Mesenchymal stem cell (in vitro differentiated cells and primary cell): ENCODE results near the gene PYGM.
A peak's percentile ranks its signal among the peaks of the same experiment; 100 is the strongest.

Experiments
- DNase-seq: peaks from one replicate; pipeline ENCODE4 v3.0.0-alpha.2; 2013
- H2AFZ ChIP-seq: one replicate; pipeline ENCODE4 v1.6.1; 2013; ENCODE audit warnings: low read depth, mild to moderate bottlenecking, control low read depth, inconsistent platforms, low read length, moderate library complexity
- H2AK5ac ChIP-seq: 2 replicates; pipeline ENCODE4 v1.6.1; 2013; ENCODE audit warnings: low read length, moderate library complexity, mild to moderate bottlenecking, inconsistent platforms; ENCODE audit not compliant: severe bottlenecking
- H2BK120ac ChIP-seq: one replicate; pipeline ENCODE4 v1.6.1; 2013; ENCODE audit warnings: low read depth, mild to moderate bottlenecking, inconsistent platforms, low read length, moderate library complexity
- H2BK12ac ChIP-seq, 2 experiments: one replicate each; pipeline ENCODE4 v1.6.1; 2013; ENCODE audit warnings: inconsistent platforms in 2 of 2, low read length in 2 of 2, mild to moderate bottlenecking in 2 of 2, moderate library complexity in 2 of 2, control low read depth in 1 of 2
- H2BK15ac ChIP-seq: one replicate; pipeline ENCODE4 v1.6.1; 2013; ENCODE audit warnings: mild to moderate bottlenecking, low read depth, inconsistent platforms; ENCODE audit not compliant: poor library complexity, severe bottlenecking
- H2BK5ac ChIP-seq: 2 replicates; pipeline ENCODE4 v1.6.1; 2013; ENCODE audit warnings: low read depth, mild to moderate bottlenecking, low read length, control low read depth, inconsistent platforms; ENCODE audit not compliant: poor library complexity, severe bottlenecking
- H3K14ac ChIP-seq, 2 experiments: one replicate each; pipeline ENCODE4 v1.6.1; 2013; ENCODE audit warnings: inconsistent platforms in 2 of 2, low read length in 2 of 2, control low read depth in 1 of 2, mild to moderate bottlenecking in 1 of 2, moderate library complexity in 1 of 2
- H3K18ac ChIP-seq, 2 experiments: one replicate each; pipeline ENCODE4 v1.6.1; 2013; ENCODE audit warnings: inconsistent platforms in 2 of 2, low read length in 2 of 2, control low read depth in 1 of 2, low read depth in 1 of 2, mild to moderate bottlenecking in 1 of 2
- H3K23ac ChIP-seq, 2 experiments: one replicate each; pipeline ENCODE4 v1.6.1; 2013; ENCODE audit warnings: inconsistent platforms in 2 of 2, low read length in 2 of 2, mild to moderate bottlenecking in 2 of 2, moderate library complexity in 2 of 2, control low read depth in 1 of 2
- H3K27ac ChIP-seq: 2 replicates; pipeline ENCODE4 v1.5.1; 2013; ENCODE audit warnings: mild to moderate bottlenecking, moderate library complexity, low read length, control low read depth, inconsistent platforms; ENCODE audit not compliant: poor library complexity, severe bottlenecking
- H3K27me3 ChIP-seq, 2 experiments: 2 replicates each; pipeline versions ENCODE4 v1.6.1 to v1.7.0; 2013; ENCODE audit warnings: low read length in 2 of 2, mild to moderate bottlenecking in 2 of 2, moderate library complexity in 2 of 2, control low read depth in 1 of 2, inconsistent platforms in 1 of 2; ENCODE audit not compliant: control insufficient read depth in 1 of 2, insufficient read depth in 1 of 2
- H3K36me3 ChIP-seq, 2 experiments: 2 replicates each; pipeline versions ENCODE4 v1.6.1 to v1.7.0; 2013; ENCODE audit warnings: low read length in 2 of 2, control low read depth in 1 of 2, inconsistent platforms in 1 of 2, low read depth in 1 of 2, mild to moderate bottlenecking in 1 of 2; ENCODE audit not compliant: insufficient read depth in 2 of 2, control insufficient read depth in 1 of 2
- H3K4ac ChIP-seq, 2 experiments: one replicate each; pipeline ENCODE4 v1.6.1; 2013; ENCODE audit warnings: inconsistent platforms in 2 of 2, low read length in 2 of 2, mild to moderate bottlenecking in 2 of 2, moderate library complexity in 2 of 2, control low read depth in 1 of 2, low read depth in 1 of 2
- H3K4me1 ChIP-seq: 2 replicates; pipeline ENCODE4 v1.6.1; 2013; ENCODE audit warnings: low read depth, low read length, control low read depth; ENCODE audit not compliant: control insufficient read depth, insufficient read depth
- H3K4me2 ChIP-seq: 2 replicates; pipeline ENCODE4 v1.6.1; 2013; ENCODE audit warnings: low read length, mild to moderate bottlenecking, inconsistent platforms; ENCODE audit not compliant: poor library complexity, severe bottlenecking
- H3K4me3 ChIP-seq, 2 experiments: 2 replicates each; pipeline versions ENCODE4 v1.5.1 to v1.7.0; 2013; ENCODE audit warnings: low read length in 2 of 2, mild to moderate bottlenecking in 2 of 2, control low read depth in 1 of 2, low read depth in 1 of 2; ENCODE audit not compliant: insufficient read depth in 1 of 2
- H3K79me1 ChIP-seq: replicated peaks from 2 replicates; pipeline ENCODE4 v1.6.1; 2013; ENCODE audit warnings: mild to moderate bottlenecking, control low read depth, low read length, inconsistent platforms; ENCODE audit not compliant: poor library complexity, severe bottlenecking
- H3K9ac ChIP-seq: 2 replicates; pipeline ENCODE4 v1.7.0; 2013; ENCODE audit warnings: mild to moderate bottlenecking, low read length, moderate library complexity
- H3K9me3 ChIP-seq: 2 replicates; pipeline ENCODE4 v1.7.0; 2013; ENCODE audit warnings: mild to moderate bottlenecking, low read length; ENCODE audit not compliant: control insufficient read depth
- H4K8ac ChIP-seq: one replicate; pipeline ENCODE4 v1.6.1; 2013; ENCODE audit warnings: inconsistent platforms, mild to moderate bottlenecking, low read length, moderate library complexity
- H4K91ac ChIP-seq: one replicate; pipeline ENCODE4 v1.6.1; 2013; ENCODE audit warnings: mild to moderate bottlenecking, low read length, inconsistent platforms
- WGBS: methylation state at CpG from one replicate; pipeline ENCODE4 v1.1.7; 2013; ENCODE audit warnings: mixed read lengths; 5-methylcytosine and 5-hydroxymethylcytosine counted together

Gene PYGM

DNA sequence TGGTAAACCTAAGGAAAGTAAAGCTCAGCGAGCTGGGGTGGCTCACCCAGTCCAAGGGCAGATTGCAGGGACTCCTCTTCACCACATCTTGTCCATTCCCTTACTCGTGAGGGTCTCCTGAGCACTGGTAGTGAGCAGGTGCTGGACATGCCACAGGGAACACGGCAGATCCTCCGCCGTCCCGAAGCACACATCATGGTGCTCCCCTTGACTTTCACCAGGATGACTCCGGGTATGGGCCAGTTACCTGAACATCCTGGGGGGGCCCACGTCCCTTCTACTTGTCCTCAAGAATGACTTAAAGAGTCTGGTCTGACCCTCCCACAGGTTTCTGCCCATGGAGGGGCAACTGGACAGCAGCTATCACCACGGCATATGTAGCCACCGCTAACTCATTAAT lies 26.5 kb upstream of the PYGM start:
- no peak overlapping the region for H3K14ac ChIP-seq
- H2BK12ac ChIP-seq, result no peak overlapping the region
- H3K4me3 ChIP-seq, result no peak overlapping the region
- no peaks in the 10 kb centered on the region for H3K9me3 ChIP-seq
- no peak overlapping the region for H4K91ac ChIP-seq
- no peak overlapping the region for H3K23ac ChIP-seq
- no peak overlapping the region for H3K4ac ChIP-seq
- no peaks in the 10 kb centered on the region for H3K79me1 ChIP-seq
- H2AFZ ChIP-seq, result no peak overlapping the region
- H3K27me3 ChIP-seq, result no peaks in the 10 kb centered on the region
- no peak overlapping the region for H3K4me2 ChIP-seq
- WGBS, result 92% methylated on average over 9 of the region's 10 CpGs
- no peak overlapping the region for H2BK120ac ChIP-seq
- H3K4me1 ChIP-seq, result peaks cover 4% of the 10 kb centered on the region
- no peak overlapping the region for H2BK15ac ChIP-seq
- no peak overlapping the region for H2AK5ac ChIP-seq
- no peak overlapping the region for H3K27ac ChIP-seq
- H3K36me3 ChIP-seq, result peaks cover 15 to 30% of the 10 kb centered on the region in 2 experiments
- H3K18ac ChIP-seq, result no peak overlapping the region
- no peak overlapping the region for H3K9ac ChIP-seq
- H4K8ac ChIP-seq, result no peak overlapping the region
- no peak overlapping the region for H2BK5ac ChIP-seq
- no peak for DNase-seq

DNA sequence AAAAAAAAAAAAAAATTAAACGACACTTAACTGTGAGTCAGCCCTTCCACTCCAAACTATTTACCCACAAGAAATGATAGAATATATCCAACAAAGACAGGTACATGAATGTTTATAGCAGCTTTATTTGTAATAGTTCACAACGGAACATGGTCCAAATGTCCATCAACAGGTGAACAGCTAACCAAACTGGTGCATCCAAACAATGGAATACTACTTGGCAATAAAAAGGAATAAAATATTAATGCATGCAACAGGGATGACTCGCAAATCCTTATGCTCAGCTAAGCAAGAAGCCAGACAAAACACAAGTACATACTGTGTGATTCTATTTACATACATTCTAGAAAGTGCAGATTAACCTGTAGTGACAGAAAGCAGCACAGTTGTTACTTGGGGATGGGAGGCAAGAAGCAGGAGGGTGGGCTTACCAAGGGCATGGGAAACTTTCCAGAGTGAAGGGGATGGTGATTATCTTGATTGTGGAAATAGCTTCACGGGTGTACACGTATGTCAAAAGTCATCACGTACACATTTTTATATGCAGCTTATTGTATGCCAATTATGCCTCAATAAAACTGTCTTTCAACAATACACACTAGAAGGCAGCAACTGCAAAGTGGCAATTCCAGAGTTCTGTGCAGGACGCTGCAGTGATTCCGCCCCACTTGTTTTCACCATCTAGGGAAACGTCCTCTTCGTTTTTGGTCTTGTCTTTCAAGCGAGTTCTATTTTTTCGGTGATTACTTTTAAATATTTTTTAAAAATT lies 25.2 kb upstream of the PYGM start:
- Histone ChIP-seq H4K91ac (no peak overlapping the region), H3K9me3 (no peaks in the 10 kb centered on the region), H4K8ac (no peak overlapping the region), H3K23ac (no peak overlapping the region), H2BK120ac (no peak overlapping the region), H3K9ac (no peak overlapping the region), H2BK5ac (no peak overlapping the region), H3K36me3 (peaks cover 18 to 25% of the 10 kb centered on the region in 2 experiments), H2BK15ac (no peak overlapping the region), H3K27me3 (no peaks in the 10 kb centered on the region), H3K14ac (no peak overlapping the region), H2AFZ (no peak overlapping the region), H2AK5ac (no peak overlapping the region), H2BK12ac (no peak overlapping the region), H3K79me1 (no peaks in the 10 kb centered on the region), H3K4me2 (no peak overlapping the region), H3K4me3 (no peak overlapping the region), H3K18ac (no peak overlapping the region), H3K4me1 (peaks cover 4% of the 10 kb centered on the region), H3K27ac (no peak overlapping the region), H3K4ac (no peak overlapping the region)
- no peak for DNase-seq
- WGBS, result 98% methylated on average over 8 of the region's 12 CpGs

DNA sequence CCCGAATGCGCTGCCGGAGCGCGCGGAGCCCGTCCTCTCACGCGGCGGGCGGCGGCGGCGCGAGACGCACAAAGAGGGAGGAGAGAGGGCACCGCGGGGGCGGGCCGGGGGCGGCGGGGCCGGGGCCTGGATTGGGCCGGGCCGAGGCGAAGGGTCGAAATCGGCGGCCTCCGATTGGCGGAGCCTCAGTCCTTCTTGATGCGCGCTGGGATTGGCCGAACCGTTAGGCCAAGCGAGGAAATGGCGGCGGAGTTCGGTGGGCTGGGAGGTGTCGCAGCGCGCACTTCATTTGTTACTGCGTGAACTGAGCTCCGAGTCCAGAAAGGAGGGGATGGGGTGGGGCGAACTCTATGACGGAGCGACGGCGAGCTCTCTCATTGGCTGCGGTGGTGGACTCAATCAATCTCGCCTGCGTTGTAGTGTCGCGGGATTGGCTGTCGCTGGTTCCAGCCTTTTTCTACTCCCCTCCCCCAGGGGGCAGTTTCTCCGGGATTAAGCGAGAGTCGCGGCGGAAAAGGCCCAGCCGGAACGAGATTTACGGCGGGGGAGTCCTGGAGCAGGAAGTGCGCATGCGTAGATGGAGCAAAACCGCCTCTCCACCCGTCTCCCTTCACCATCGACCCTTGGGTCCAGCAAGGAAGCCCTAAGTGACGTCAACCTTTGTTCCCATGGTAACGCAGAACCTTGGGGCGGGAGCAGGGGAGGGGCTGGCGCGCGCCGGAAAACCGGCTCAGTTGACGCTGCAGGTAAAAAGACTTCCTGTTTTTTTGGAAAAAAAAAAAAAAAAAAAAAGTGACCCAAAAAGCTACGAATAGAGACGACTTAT lies 18.9 kb upstream of the PYGM start, which contains the start of gene SF1:
TSS of gene SF1 (minus strand) at position 70 of the 826 bp plus-strand sequence. CDS start 150 bp downstream, outside the sequence.
- under 1% methylated on average over 57 of the region's 80 CpGs for WGBS
- Histone ChIP-seq H3K4me3 (peak within 1 kb of the TSS; percentile 95), H3K9me3 (no peaks in the 10 kb centered on the region), H2AK5ac (no peak within 1 kb of the TSS), H2BK15ac (peak within 1 kb of the TSS; percentile 52), H3K27me3 (no peaks in the 10 kb centered on the region), H3K9ac (peak within 1 kb of the TSS; percentile 94), H3K27ac (peak within 1 kb of the TSS; percentile 84), H2BK120ac (peak within 1 kb of the TSS; percentile 88), H3K36me3 (peaks cover 14 to 41% of the 10 kb centered on the region in 2 experiments), H3K4ac (peak within 1 kb of the TSS; percentile 86 to 97), H2AFZ (peak within 1 kb of the TSS; percentile 39), H4K91ac (peak within 1 kb of the TSS; percentile 94), H2BK12ac (peak within 1 kb of the TSS in 1 of 2 experiments; percentile 31), H3K18ac (peak within 1 kb of the TSS; percentile 92 to 93), H3K79me1 (peaks cover 1% of the 10 kb centered on the region), H3K4me2 (peak within 1 kb of the TSS; percentile 89), H3K4me1 (peaks cover 6% of the 10 kb centered on the region), H3K23ac (peak within 1 kb of the TSS in 1 of 2 experiments; percentile 98), H2BK5ac (peak within 1 kb of the TSS; percentile 99), H4K8ac (peak within 1 kb of the TSS; percentile 92), H3K14ac (peak within 1 kb of the TSS; percentile 95 to 96)
- peak; percentile 100 for DNase-seq

DNA sequence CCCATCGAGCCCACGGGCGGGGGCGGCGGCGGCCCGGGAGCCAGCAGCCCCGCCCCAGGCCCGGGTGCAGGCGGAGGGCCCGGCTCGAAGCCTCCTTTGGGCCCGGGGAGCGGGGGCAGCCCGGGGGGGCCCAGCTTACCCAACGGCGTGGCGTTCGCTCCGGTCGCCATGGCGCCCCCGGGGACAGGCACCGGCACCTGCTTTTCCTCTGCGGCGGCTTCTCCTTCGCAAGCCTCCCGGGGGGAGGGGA lies 18.4 kb upstream of the PYGM start:
- Histone ChIP-seq H2AFZ (peak overlapping the region; percentile 39), H3K18ac (peak overlapping the region; percentile 92 to 93), H3K9me3 (no peaks in the 10 kb centered on the region), H3K4ac (peak overlapping the region; percentile 86 to 97), H3K27ac (peak overlapping the region; percentile 84), H2BK120ac (peak overlapping the region; percentile 88), H4K8ac (peak overlapping the region; percentile 75), H3K14ac (peak overlapping the region; percentile 95), H3K9ac (peak overlapping the region; percentile 94), H3K79me1 (peaks cover 3% of the 10 kb centered on the region), H3K23ac (peak overlapping the region in 1 of 2 experiments; percentile 93), H3K27me3 (no peaks in the 10 kb centered on the region), H2BK15ac (peak overlapping the region; percentile 52), H2BK12ac (peak overlapping the region in 1 of 2 experiments; percentile 31), H3K4me1 (peaks cover 6% of the 10 kb centered on the region), H3K4me3 (peak overlapping the region; percentile 70 to 95), H2BK5ac (peak overlapping the region; percentile 99), H4K91ac (peak overlapping the region; percentile 94), H3K4me2 (peak overlapping the region; percentile 9), H3K36me3 (peaks cover 17 to 46% of the 10 kb centered on the region in 2 experiments), H2AK5ac (no peak overlapping the region)
- WGBS, result 0% methylated on average over 23 of the region's 28 CpGs
- no peak for DNase-seq
